Measurements from ENCODE around the gene SCFD2. TPM values are rescaled to one million over a fixed set of nuclear protein-coding genes. Genes with fewer than 3 reads are reported as not detected.
A peak's percentile ranks its signal among the peaks of the same experiment; 100 is the strongest.

Gene SCFD2
- total and polyA plus RNA-seq, 2 experiments from 2014 or later = 30.7 to 33.2 TPM

- H3K9me2 ChIP-seq (ENCODE audit: insufficient read depth) = no peaks in the 10 kb centered on the region
- H3K36me3 ChIP-seq (ENCODE audit: low read depth) = no peaks in the 10 kb centered on the region
- in situ Hi-C loops (cut with MboI) = no loop called here
- H3K4me1 ChIP-seq (ENCODE audit: insufficient read depth) = 0 out of 2 replicates have a peak, but pooled peaks cover 6% of the 10 kb centered on the region
- H4K20me1 ChIP-seq (ENCODE audit: insufficient read depth) = no peaks in the 10 kb centered on the region
- H3K4me2 ChIP-seq (ENCODE audit: unreplicated experiment) = no peak overlapping the region
- no peak overlapping the region for H2AFZ ChIP-seq
- H3K9ac ChIP-seq = no peak overlapping the region
- TF ChIP-seq EZH2 (IDR thresholded peaks at IDR 0.05; ENCODE audit: insufficient read depth, poor library complexity, severe bottlenecking) (no peak), EZH2phosphoT487 (IDR thresholded peaks at IDR 0.05; ENCODE audit: insufficient read depth, low read depth) (no peak)
- no peak overlapping the region for H3K4me3 ChIP-seq
- H3K27me3 ChIP-seq (replicated peaks; ENCODE audit: insufficient read depth) = no peaks in the 10 kb centered on the region
- no peaks in the 10 kb centered on the region for H3K9me3 ChIP-seq (ENCODE audit: low read depth)
- no peak overlapping the region for H3K27ac ChIP-seq
- H3K79me2 ChIP-seq (ENCODE audit: insufficient read depth) = 0 out of 2 replicates have a peak, but pooled peaks cover 5% of the 10 kb centered on the region
- DNase-seq = no peak
- WGBS, 2 experiments (ENCODE audit: low coverage in 1 of 2, low lambda C conversion rate in 2 of 2, missing lambda C conversion rate in 2 of 2) = 95 to 96% methylated on average over 4 of the region's 4 CpGs
- H3F3A ChIP-seq (ENCODE audit: insufficient read depth) = no peaks in the 10 kb centered on the region
Observed at GRCh38 chr4:53235547-53235946, 130.3 kb downstream of the SCFD2 start.

DNA sequence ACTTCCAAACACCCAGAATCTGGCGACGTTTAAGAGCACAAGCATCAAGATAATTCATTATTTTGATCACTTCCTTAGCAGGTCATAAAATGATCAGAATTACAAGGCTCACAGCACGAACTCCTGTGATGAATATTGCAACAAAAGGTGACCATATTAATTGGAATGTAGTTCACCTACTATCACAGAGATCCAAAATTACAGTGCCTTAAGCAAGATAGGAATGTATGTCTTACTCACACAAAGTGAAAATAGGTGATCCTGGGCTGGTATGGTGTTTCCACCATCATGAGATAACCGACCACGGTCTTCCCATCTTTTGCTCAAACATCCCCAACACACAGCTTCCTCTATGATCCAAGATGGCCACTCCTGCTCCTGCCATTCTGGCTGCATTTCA lies 131.2 kb downstream of the SCFD2 start:
- no peak for DNase-seq
- Histone ChIP-seq H4K20me1 (ENCODE audit: insufficient read depth) (no peaks in the 10 kb centered on the region), H3K9me3 (ENCODE audit: low read depth) (no peaks in the 10 kb centered on the region), H3K36me3 (ENCODE audit: low read depth) (no peaks in the 10 kb centered on the region), H3K79me2 (ENCODE audit: insufficient read depth) (0 out of 2 replicates have a peak, but pooled peaks cover 5% of the 10 kb centered on the region), H3K27ac (no peak overlapping the region), H3F3A (ENCODE audit: insufficient read depth) (no peaks in the 10 kb centered on the region), H3K9me2 (ENCODE audit: insufficient read depth) (no peaks in the 10 kb centered on the region), H2AFZ (no peak overlapping the region), H3K27me3 (replicated peaks; ENCODE audit: insufficient read depth) (no peaks in the 10 kb centered on the region), H3K4me1 (ENCODE audit: insufficient read depth) (0 out of 2 replicates have a peak, but pooled peaks cover 6% of the 10 kb centered on the region), H3K9ac (no peak overlapping the region), H3K4me2 (ENCODE audit: unreplicated experiment) (no peak overlapping the region), H3K4me3 (no peak overlapping the region)
- TF ChIP-seq EZH2 (IDR thresholded peaks at IDR 0.05; ENCODE audit: insufficient read depth, poor library complexity, severe bottlenecking) (no peak), EZH2phosphoT487 (IDR thresholded peaks at IDR 0.05; ENCODE audit: insufficient read depth, low read depth) (no peak)
- WGBS, 2 experiments (ENCODE audit: low coverage in 1 of 2, low lambda C conversion rate in 2 of 2, missing lambda C conversion rate in 2 of 2) = 96 to 100% methylated on average over 5 of the region's 5 CpGs
- in situ Hi-C loops (cut with MboI) = no loop called here

GRCh38 chr4:53234111-53234510 lies 131.8 kb downstream of the SCFD2 start:
- Histone ChIP-seq H3K9me2 (ENCODE audit: insufficient read depth) (no peaks in the 10 kb centered on the region), H3K9ac (no peak overlapping the region), H3K4me1 (ENCODE audit: insufficient read depth) (0 out of 2 replicates have a peak, but pooled peaks cover 6% of the 10 kb centered on the region), H3K79me2 (ENCODE audit: insufficient read depth) (0 out of 2 replicates have a peak, but pooled peaks cover 5% of the 10 kb centered on the region), H3K4me2 (ENCODE audit: unreplicated experiment) (no peak overlapping the region), H3K27ac (no peak overlapping the region), H3F3A (ENCODE audit: insufficient read depth) (no peaks in the 10 kb centered on the region), H3K27me3 (replicated peaks; ENCODE audit: insufficient read depth) (no peaks in the 10 kb centered on the region), H4K20me1 (ENCODE audit: insufficient read depth) (no peaks in the 10 kb centered on the region), H3K4me3 (no peak overlapping the region), H3K36me3 (ENCODE audit: low read depth) (no peaks in the 10 kb centered on the region), H3K9me3 (ENCODE audit: low read depth) (no peaks in the 10 kb centered on the region), H2AFZ (no peak overlapping the region)
- no peak for DNase-seq
- no peak for TF ChIP-seq EZH2phosphoT487 (IDR thresholded peaks at IDR 0.05; ENCODE audit: insufficient read depth, low read depth)
- TF ChIP-seq EZH2 (IDR thresholded peaks at IDR 0.05; ENCODE audit: insufficient read depth, poor library complexity, severe bottlenecking) = no peak
- in situ Hi-C loops (cut with MboI) = no loop called here

DNA sequence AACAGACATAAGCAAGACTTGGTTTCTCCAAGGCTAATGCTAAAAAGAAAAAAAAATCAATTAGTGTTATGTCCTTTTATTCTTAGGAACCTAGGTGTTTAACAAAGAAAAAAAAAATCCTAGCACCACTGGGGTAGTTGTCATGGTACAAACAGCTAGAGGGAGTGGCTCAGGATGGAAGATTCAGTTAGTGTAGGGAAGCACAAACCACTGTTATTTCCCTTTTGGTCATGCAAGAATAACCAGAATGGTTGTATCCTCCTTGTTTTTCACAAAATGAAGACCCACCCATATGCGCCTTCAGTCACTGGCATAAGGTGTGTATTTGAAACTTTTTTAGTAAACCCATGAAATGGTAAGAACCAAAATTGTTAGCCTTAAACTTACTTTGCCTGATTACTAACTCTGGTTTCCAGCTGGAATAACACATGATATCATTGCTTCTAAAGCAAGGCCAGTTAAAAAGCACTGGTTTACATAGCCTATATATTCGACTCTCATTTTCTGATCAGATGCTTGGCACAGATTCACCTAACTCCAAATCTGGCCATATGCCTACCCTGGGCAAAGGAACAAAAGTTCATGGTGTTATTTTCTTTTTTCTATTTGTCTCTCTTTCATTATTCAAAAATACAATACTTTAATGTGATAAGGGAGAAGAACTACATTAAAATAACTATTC lies 132.6 kb downstream of the SCFD2 start:
- no peaks in the 10 kb centered on the region for H3K36me3 ChIP-seq (ENCODE audit: low read depth)
- WGBS, 2 experiments (ENCODE audit: low coverage in 1 of 2, low lambda C conversion rate in 2 of 2, missing lambda C conversion rate in 2 of 2) = 47 to 53% methylated on average over 2 of the region's 2 CpGs
- H2AFZ ChIP-seq = no peak overlapping the region
- no peaks in the 10 kb centered on the region for H4K20me1 ChIP-seq (ENCODE audit: insufficient read depth)
- H3K27me3 ChIP-seq (replicated peaks; ENCODE audit: insufficient read depth) = no peaks in the 10 kb centered on the region
- H3K79me2 ChIP-seq (ENCODE audit: insufficient read depth) = peaks cover 6% of the 10 kb centered on the region; the same call in 1 of the 2 replicates
- peak; percentile 14 for DNase-seq
- TF ChIP-seq EZH2phosphoT487 (IDR thresholded peaks at IDR 0.05; ENCODE audit: insufficient read depth, low read depth) (no peak), EZH2 (IDR thresholded peaks at IDR 0.05; ENCODE audit: insufficient read depth, poor library complexity, severe bottlenecking) (no peak)
- no peak overlapping the region for H3K4me3 ChIP-seq
- H3K4me1 ChIP-seq (ENCODE audit: insufficient read depth) = 0 out of 2 replicates have a peak, but pooled peaks cover 6% of the 10 kb centered on the region
- no peak overlapping the region for H3K4me2 ChIP-seq (ENCODE audit: unreplicated experiment)
- H3K9me3 ChIP-seq (ENCODE audit: low read depth) = no peaks in the 10 kb centered on the region
- no peak overlapping the region for H3K9ac ChIP-seq
- H3K27ac ChIP-seq = no peak overlapping the region
- no peaks in the 10 kb centered on the region for H3F3A ChIP-seq (ENCODE audit: insufficient read depth)
- in situ Hi-C loops (cut with MboI) = no loop called here
- no peaks in the 10 kb centered on the region for H3K9me2 ChIP-seq (ENCODE audit: insufficient read depth)
